ENCODE measurements around the gene ABHD16B. TPM values are rescaled to one million over a fixed set of nuclear protein-coding genes. Genes with fewer than 3 reads are reported as not detected.
A peak's percentile ranks its signal among the peaks of the same experiment; 100 is the strongest.
"Not testable (repeated sequence)": the region's sequence is repeated elsewhere in the genome, so short reads cannot be mapped to it uniquely, and the experiment has no call there.

Gene ABHD16B
- polyA plus RNA-seq, 4 donors: 0.34 to 0.67 TPM; not detected in 2

- FAIRE-seq (no peak), DNase-seq (no peak)
- H3K27me3 ChIP-seq (ENCODE audit: control insufficient read depth in 3 of 3, insufficient read depth in 3 of 3, low read length in 3 of 3): no peaks in the 10 kb centered on the region
- H3K9me3 ChIP-seq (ENCODE audit: control insufficient read depth in 2 of 2, insufficient read depth in 1 of 2, low read depth in 1 of 2, low read length in 1 of 2): no peaks in the 10 kb centered on the region
- 82 to 93% (median 91%) methylated on average over 14 of the region's 14 CpGs for WGBS, 3 donors
- H3K4me3 ChIP-seq (ENCODE audit: low read depth in 1 of 3, low read length in 3 of 3): no peak overlapping the region
- H3K36me3 ChIP-seq (ENCODE audit: control insufficient read depth in 3 of 3, insufficient read depth in 2 of 3, low read depth in 1 of 3, low read length in 3 of 3): peaks cover 16 to 86% (median 35%) of the 10 kb centered on the region in 3 donors
- no peaks in the 10 kb centered on the region for H3K4me1 ChIP-seq (ENCODE audit: control insufficient read depth in 3 of 3, insufficient read depth in 2 of 3, low read depth in 1 of 3, low read length in 2 of 3)
- peak overlapping the region in 1 of 3 donors; percentile 58 for H3K27ac ChIP-seq (ENCODE audit: low read depth in 1 of 3, low read length in 2 of 3)
Observed at GRCh38 chr20:63873477-63873971, 12.2 kb downstream of the ABHD16B start.

- not testable (repeated sequence) for H3K4me3 ChIP-seq (ENCODE audit: low read depth in 1 of 3, low read length in 3 of 3); H3K9me3 ChIP-seq (ENCODE audit: control insufficient read depth in 2 of 2, insufficient read depth in 1 of 2, low read depth in 1 of 2, low read length in 1 of 2); H3K27ac ChIP-seq (ENCODE audit: low read depth in 1 of 3, low read length in 2 of 3); FAIRE-seq; DNase-seq; H3K4me1 ChIP-seq (ENCODE audit: control insufficient read depth in 3 of 3, insufficient read depth in 2 of 3, low read depth in 1 of 3, low read length in 2 of 3); H3K27me3 ChIP-seq (ENCODE audit: control insufficient read depth in 3 of 3, insufficient read depth in 3 of 3, low read length in 3 of 3)
- 90 to 98% (median 97%) methylated on average over 6 to 7 of the region's 7 CpGs for WGBS, 3 donors
- peaks cover 15 to 86% (median 35%) of the 10 kb centered on the region in 3 donors for H3K36me3 ChIP-seq (ENCODE audit: control insufficient read depth in 3 of 3, insufficient read depth in 2 of 3, low read depth in 1 of 3, low read length in 3 of 3)
Observed at GRCh38 chr20:63874241-63874640, 12.9 kb downstream of the ABHD16B start.

- no peak for FAIRE-seq
Observed at GRCh38 chr20:63876489-63877036, 15.3 kb downstream of the ABHD16B start.

DNA sequence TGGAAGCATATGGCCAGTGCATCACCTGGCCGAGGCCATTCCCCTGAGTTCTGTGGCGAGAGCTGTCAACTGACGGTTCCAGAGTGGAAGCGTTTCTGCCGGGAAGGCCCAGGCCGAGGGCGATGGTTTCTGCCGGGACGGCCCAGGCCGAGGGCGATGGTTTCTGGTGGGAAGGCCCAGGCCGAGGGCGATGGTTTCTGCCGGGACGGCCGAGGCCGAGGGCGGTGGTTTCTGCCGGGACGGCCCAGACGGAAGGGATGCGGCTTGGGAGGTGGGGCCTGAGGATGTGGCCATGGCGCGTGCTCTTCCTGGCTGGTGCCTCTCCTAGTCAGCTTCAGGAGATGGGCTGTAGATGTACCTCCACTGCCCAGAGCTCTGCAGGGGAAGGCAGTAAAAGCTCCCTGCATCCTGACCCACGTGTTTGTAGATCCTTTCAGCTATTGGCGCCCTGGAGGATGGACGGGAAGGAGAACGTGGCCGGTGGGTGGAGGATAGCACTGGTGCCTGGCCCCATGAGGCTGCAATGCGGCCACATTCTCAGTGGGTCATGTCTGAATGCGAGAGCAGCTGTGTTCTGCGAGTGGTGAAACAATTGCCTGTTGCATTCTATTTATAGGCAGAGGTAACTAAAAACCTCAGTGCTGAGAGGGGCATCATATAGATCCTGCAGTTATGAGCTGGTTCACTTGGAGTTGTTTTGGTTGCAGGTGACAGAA lies 16.6 kb downstream of the ABHD16B start:
- FAIRE-seq (no peak), DNase-seq (no peak)
- Histone ChIP-seq H3K9me3 (ENCODE audit: control insufficient read depth in 2 of 2, insufficient read depth in 1 of 2, low read depth in 1 of 2, low read length in 1 of 2) (no peaks in the 10 kb centered on the region), H3K27ac (ENCODE audit: low read depth in 1 of 3, low read length in 2 of 3) (no peak overlapping the region), H3K4me1 (ENCODE audit: control insufficient read depth in 3 of 3, insufficient read depth in 2 of 3, low read depth in 1 of 3, low read length in 2 of 3) (peaks cover 0 to 4% (median 0%) of the 10 kb centered on the region in 3 donors), H3K36me3 (ENCODE audit: control insufficient read depth in 3 of 3, insufficient read depth in 2 of 3, low read depth in 1 of 3, low read length in 3 of 3) (peaks cover 13 to 85% (median 26%) of the 10 kb centered on the region in 3 donors), H3K27me3 (ENCODE audit: control insufficient read depth in 3 of 3, insufficient read depth in 3 of 3, low read length in 3 of 3) (no peaks in the 10 kb centered on the region), H3K4me3 (ENCODE audit: low read depth in 1 of 3, low read length in 3 of 3) (no peak overlapping the region)
- 93 to 94% (median 93%) methylated on average over 32 of the region's 32 CpGs for WGBS, 3 donors

More at GRCh38 chr20:63876489-63877036, 15.3 kb downstream of the ABHD16B start:
- 90 to 94% (median 93%) methylated on average over 19 of the region's 19 CpGs for WGBS, 3 donors
- H3K9me3 ChIP-seq (ENCODE audit: control insufficient read depth in 2 of 2, insufficient read depth in 1 of 2, low read depth in 1 of 2, low read length in 1 of 2): no peaks in the 10 kb centered on the region
- no peak overlapping the region for H3K4me3 ChIP-seq (ENCODE audit: low read depth in 1 of 3, low read length in 3 of 3)
- H3K36me3 ChIP-seq (ENCODE audit: control insufficient read depth in 3 of 3, insufficient read depth in 2 of 3, low read depth in 1 of 3, low read length in 3 of 3): peaks cover 13 to 78% (median 28%) of the 10 kb centered on the region in 3 donors
- no peaks in the 10 kb centered on the region for H3K4me1 ChIP-seq (ENCODE audit: control insufficient read depth in 3 of 3, insufficient read depth in 2 of 3, low read depth in 1 of 3, low read length in 2 of 3)
- H3K27ac ChIP-seq (ENCODE audit: low read depth in 1 of 3, low read length in 2 of 3): no peak overlapping the region
- no peak for DNase-seq
- no peaks in the 10 kb centered on the region for H3K27me3 ChIP-seq (ENCODE audit: control insufficient read depth in 3 of 3, insufficient read depth in 3 of 3, low read length in 3 of 3)

DNA sequence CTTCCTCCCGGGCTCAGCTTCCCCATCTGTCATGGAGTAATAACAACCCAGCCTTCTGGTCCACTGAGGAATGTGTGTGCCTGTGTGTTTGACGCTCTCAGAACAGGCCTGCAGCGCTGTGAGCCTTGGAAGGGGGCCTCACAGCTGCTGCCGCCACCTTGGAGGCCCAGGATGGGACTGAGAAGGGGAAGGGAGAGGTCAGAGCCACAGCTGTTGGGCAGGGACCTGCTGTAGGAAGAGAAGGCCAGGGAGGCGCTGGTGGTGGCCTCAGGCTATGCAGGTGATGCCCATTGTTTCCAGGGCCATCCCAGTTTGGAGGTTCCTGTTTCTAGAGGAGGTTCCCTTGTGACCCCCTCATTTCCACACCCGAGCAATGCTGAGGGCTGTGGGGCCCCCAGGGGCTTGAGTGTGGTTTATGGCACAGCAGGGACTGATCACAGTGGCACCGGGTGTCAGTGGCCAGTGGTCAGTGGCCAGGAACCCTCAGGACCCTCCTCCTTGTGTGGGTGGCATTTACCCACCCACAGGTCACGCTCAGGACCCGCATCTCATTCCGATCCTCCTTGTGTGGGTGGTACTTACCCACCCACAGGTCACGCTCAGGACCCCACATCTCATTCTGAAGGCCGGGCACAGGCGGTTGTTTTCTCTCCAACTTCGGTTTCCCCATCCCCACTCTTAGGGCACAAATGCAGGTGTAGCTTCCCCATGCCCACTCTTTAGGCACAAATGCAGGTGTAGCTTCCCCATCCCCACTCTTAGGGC lies 17.8 kb downstream of the ABHD16B start:
- Histone ChIP-seq H3K9me3 (ENCODE audit: control insufficient read depth in 2 of 2, insufficient read depth in 1 of 2, low read depth in 1 of 2, low read length in 1 of 2) (no peaks in the 10 kb centered on the region), H3K27me3 (ENCODE audit: control insufficient read depth in 3 of 3, insufficient read depth in 3 of 3, low read length in 3 of 3) (no peaks in the 10 kb centered on the region), H3K4me1 (ENCODE audit: control insufficient read depth in 3 of 3, insufficient read depth in 2 of 3, low read depth in 1 of 3, low read length in 2 of 3) (peaks cover 0 to 4% (median 0%) of the 10 kb centered on the region in 3 donors), H3K4me3 (ENCODE audit: low read depth in 1 of 3, low read length in 3 of 3) (no peak overlapping the region), H3K36me3 (ENCODE audit: control insufficient read depth in 3 of 3, insufficient read depth in 2 of 3, low read depth in 1 of 3, low read length in 3 of 3) (peaks cover 12 to 86% (median 30%) of the 10 kb centered on the region in 3 donors), H3K27ac (ENCODE audit: low read depth in 1 of 3, low read length in 2 of 3) (no peak overlapping the region)
- no peak for FAIRE-seq
- DNase-seq: no peak
- 90 to 95% (median 91%) methylated on average over 14 of the region's 14 CpGs for WGBS, 3 donors

DNA sequence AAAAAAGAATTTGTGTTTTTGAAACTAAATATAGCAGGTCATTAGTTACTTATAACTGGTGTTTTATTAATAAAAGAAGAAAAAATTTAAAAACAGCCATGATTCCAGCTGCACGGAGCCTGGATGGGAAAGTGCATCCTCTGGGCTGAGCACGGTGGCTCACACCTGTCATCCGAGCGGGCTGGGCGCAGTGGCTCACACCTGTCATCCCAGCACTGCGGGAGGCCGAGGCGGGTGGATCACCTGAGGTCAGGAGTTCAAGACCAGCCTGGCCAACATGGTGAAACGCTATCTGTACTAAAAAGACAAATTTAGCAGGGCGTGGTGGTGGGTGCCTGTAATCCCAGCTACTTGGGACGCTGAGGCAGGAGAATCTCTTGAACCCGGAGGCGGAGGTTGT lies 19.6 kb downstream of the ABHD16B start:
- H3K4me1 ChIP-seq (ENCODE audit: control insufficient read depth in 3 of 3, insufficient read depth in 2 of 3, low read depth in 1 of 3, low read length in 2 of 3); H3K4me3 ChIP-seq (ENCODE audit: low read depth in 1 of 3, low read length in 3 of 3); H3K27me3 ChIP-seq (ENCODE audit: control insufficient read depth in 3 of 3, insufficient read depth in 3 of 3, low read length in 3 of 3); H3K9me3 ChIP-seq (ENCODE audit: control insufficient read depth in 2 of 2, insufficient read depth in 1 of 2, low read depth in 1 of 2, low read length in 1 of 2); H3K27ac ChIP-seq (ENCODE audit: low read depth in 1 of 3, low read length in 2 of 3); FAIRE-seq; DNase-seq: not testable (repeated sequence)
- peaks cover 5 to 86% (median 23%) of the 10 kb centered on the region in 3 donors for H3K36me3 ChIP-seq (ENCODE audit: control insufficient read depth in 3 of 3, insufficient read depth in 2 of 3, low read depth in 1 of 3, low read length in 3 of 3)
- 75 to 87% (median 75%) methylated on average over 13 of the region's 13 CpGs for WGBS, 3 donors

DNA sequence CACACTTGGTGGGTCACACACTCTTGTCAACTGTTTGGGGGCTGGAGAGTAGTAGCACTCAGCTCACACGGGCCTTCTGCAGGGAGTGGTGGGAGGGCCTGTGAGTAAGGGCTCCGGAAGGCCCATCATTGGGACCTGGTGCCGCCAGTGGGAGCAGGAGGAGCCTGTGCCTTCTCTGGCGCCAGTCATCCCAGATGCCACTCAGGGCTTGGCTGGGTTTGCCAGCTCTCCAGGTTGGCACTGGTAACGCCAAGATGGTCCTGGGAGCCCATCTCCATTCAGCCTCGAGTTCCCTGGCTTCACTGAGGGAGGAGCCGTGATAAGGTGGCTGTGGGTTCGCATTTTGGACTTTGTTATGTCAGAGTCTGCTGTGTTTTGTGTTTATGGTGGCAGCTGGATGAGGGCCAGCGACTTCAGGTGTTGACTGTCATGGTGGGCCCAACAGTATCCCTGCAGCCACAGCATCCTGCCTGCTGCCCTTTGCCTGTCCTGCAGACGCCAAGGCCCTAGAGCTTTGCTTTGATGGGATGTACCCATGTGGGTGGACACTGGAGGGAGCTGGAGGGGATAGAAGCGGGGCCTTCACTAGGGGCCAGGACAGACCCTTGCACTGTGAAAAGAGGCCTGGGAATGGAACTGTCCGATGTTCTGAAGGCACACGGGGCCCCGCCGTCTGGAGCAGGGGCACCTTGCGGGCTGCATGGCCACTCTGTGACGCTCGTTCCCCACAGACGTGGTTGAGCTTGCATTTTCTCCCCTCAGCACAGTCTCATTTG lies 20.3 kb downstream of the ABHD16B start:
- no peaks in the 10 kb centered on the region for H3K9me3 ChIP-seq (ENCODE audit: control insufficient read depth in 2 of 2, insufficient read depth in 1 of 2, low read depth in 1 of 2, low read length in 1 of 2)
- H3K27me3 ChIP-seq (ENCODE audit: control insufficient read depth in 3 of 3, insufficient read depth in 3 of 3, low read length in 3 of 3): no peaks in the 10 kb centered on the region
- no peak for FAIRE-seq
- H3K36me3 ChIP-seq (ENCODE audit: control insufficient read depth in 3 of 3, insufficient read depth in 2 of 3, low read depth in 1 of 3, low read length in 3 of 3): peaks cover 7 to 83% (median 23%) of the 10 kb centered on the region in 3 donors
- no peak overlapping the region for H3K4me3 ChIP-seq (ENCODE audit: low read depth in 1 of 3, low read length in 3 of 3)
- peaks cover 0 to 4% (median 0%) of the 10 kb centered on the region in 3 donors for H3K4me1 ChIP-seq (ENCODE audit: control insufficient read depth in 3 of 3, insufficient read depth in 2 of 3, low read depth in 1 of 3, low read length in 2 of 3)
- H3K27ac ChIP-seq (ENCODE audit: low read depth in 1 of 3, low read length in 2 of 3): no peak overlapping the region
- WGBS, 3 donors: 58 to 79% (median 66%) methylated on average over 18 to 19 of the region's 19 CpGs
- DNase-seq: peak; percentile 33 to 84

Measured in small intestine (tissue), 7 donors.